GM18868 (cell line): ENCODE measurements around the gene HNRNPA1.
"Not testable (repeated sequence)": the region's sequence is repeated elsewhere in the genome, so short reads cannot be mapped to it uniquely, and the experiment has no call there.

ENCODE experiments used
- ATAC-seq: cut with Tn5 transposase; IDR thresholded peaks from one replicate; pipeline ENCODE4 v1.9.1; 2021; ENCODE audit warnings: mild to moderate bottlenecking, moderate library complexity; ENCODE audit not compliant: unreplicated experiment

Gene HNRNPA1

GRCh38 chr12:54280468-54281260 lies at the start of gene HNRNPA1:
Gene HNRNPA1 (plus strand): TSS chr12:54280726. CDS start chr12:54280808, 82 bp downstream.
- peak; percentile 88 for ATAC-seq

- not testable (repeated sequence) for ATAC-seq
Observed at GRCh38 chr12:54231269-54231668, 49.3 kb upstream of the HNRNPA1 start.

GRCh38 chr12:54232790-54233189 lies 47.7 kb upstream of the HNRNPA1 start:
- ATAC-seq = no peak

- no peak for ATAC-seq
Observed at GRCh38 chr12:54238531-54238930, 42.0 kb upstream of the HNRNPA1 start.

GRCh38 chr12:54239620-54240019 lies 40.9 kb upstream of the HNRNPA1 start:
- no peak for ATAC-seq

GRCh38 chr12:54240129-54240528 lies 40.4 kb upstream of the HNRNPA1 start:
- ATAC-seq = no peak

GRCh38 chr12:54240971-54241588 lies 39.4 kb upstream of the HNRNPA1 start:
- ATAC-seq = peak; percentile 78

- ATAC-seq = no peak
Observed at GRCh38 chr12:54246011-54246641, 34.4 kb upstream of the HNRNPA1 start.

GRCh38 chr12:54249489-54249888 lies 31.0 kb upstream of the HNRNPA1 start:
- no peak for ATAC-seq

GRCh38 chr12:54251667-54252284 lies 28.8 kb upstream of the HNRNPA1 start:
- ATAC-seq = no peak

- ATAC-seq = no peak
Observed at GRCh38 chr12:54253240-54253639, 27.3 kb upstream of the HNRNPA1 start.

- no peak for ATAC-seq
Observed at GRCh38 chr12:54257332-54257731, 23.2 kb upstream of the HNRNPA1 start.

- ATAC-seq = no peak
Observed at GRCh38 chr12:54258201-54258681, 22.3 kb upstream of the HNRNPA1 start.

GRCh38 chr12:54259194-54260011 lies 21.1 kb upstream of the HNRNPA1 start:
- ATAC-seq = peak; percentile 93

- ATAC-seq = no peak
Observed at GRCh38 chr12:54261815-54262402, 18.6 kb upstream of the HNRNPA1 start.

GRCh38 chr12:54262403-54262925 lies 18.1 kb upstream of the HNRNPA1 start:
- no peak for ATAC-seq

GRCh38 chr12:54265364-54265812 lies 15.1 kb upstream of the HNRNPA1 start:
- ATAC-seq = no peak

GRCh38 chr12:54266852-54267251 lies 13.7 kb upstream of the HNRNPA1 start:
- no peak for ATAC-seq

- ATAC-seq = no peak
Observed at GRCh38 chr12:54270345-54270744, 10.2 kb upstream of the HNRNPA1 start.

GRCh38 chr12:54272214-54272613 lies 8.3 kb upstream of the HNRNPA1 start:
- ATAC-seq = no peak
